Stomach (tissue), 4 donors: Measurements from ENCODE around the gene RNF128.

Experiments used
- CTCF ChIP-seq, 7 experiments: fragments of 450-650 bp in 4 of 7; fragments of 200-600 bp in 3 of 7; sonication (generic) in 3 of 7; IDR thresholded peaks; one replicate each; pipeline ENCODE4 v1.5.1; 2016 to 2019; ENCODE audit warnings: antibody characterized with exemption in 7 of 7, control low read depth in 2 of 7, mild to moderate bottlenecking in 1 of 7
- POLR2A ChIP-seq, 4 donors: fragments of 450-650 bp; IDR thresholded peaks; one replicate each; pipeline ENCODE4 v1.6.1; 2016; ENCODE audit warnings: antibody characterized with exemption in 4 of 4, control low read depth in 2 of 4, mild to moderate bottlenecking in 1 of 4, moderate library complexity in 1 of 4
- POLR2AphosphoS5 ChIP-seq, 3 donors: sonication (generic); formaldehyde crosslinking; IDR thresholded peaks; one replicate each; pipeline ENCODE4 v1.6.1; 2016; ENCODE audit warnings: antibody characterized with exemption in 3 of 3

GRCh38 chrX:106692425-106693065 is 34.0 kb upstream of the RNF128 start:
- no peak for TF ChIP-seq CTCF (IDR thresholded peaks at IDR 0.05)
- TF ChIP-seq POLR2A (IDR thresholded peaks at IDR 0.05) = no peak
- TF ChIP-seq POLR2AphosphoS5 (IDR thresholded peaks at IDR 0.05) = peak in 1 of 3 donors; percentile 42
